Left lung (tissue), 10 donors: ENCODE measurements around the gene GRIP2. TPM values are rescaled to one million over a fixed set of nuclear protein-coding genes. Genes with fewer than 3 reads are reported as not detected.
A peak's percentile ranks its signal among the peaks of the same experiment; 100 is the strongest.
"Not testable (repeated sequence)": the region's sequence is repeated elsewhere in the genome, so short reads cannot be mapped to it uniquely, and the experiment has no call there.

Experiments used
- ATAC-seq: fragments of 200-7000 bp; cut with Tn5 transposase; one replicate; pipeline ENCODE4 v1.9.1; 2020; ENCODE audit warnings: moderate library complexity
- DNase-seq, 4 donors: peaks; one replicate each; pipeline ENCODE4 v3.0.0-alpha.2; 2013 to 2020
- H3K27ac ChIP-seq, 2 donors: fragments of 200-600 bp; sonication (generic) in 1 of 2; one replicate each; pipeline versions ENCODE4 v1.5.0 to v1.8.0; 2020 to 2021
- H3K27me3 ChIP-seq, 2 donors: fragments of 200-600 bp; sonication (generic) in 1 of 2; one replicate each; pipeline versions ENCODE4 v1.5.0 to v1.8.0; 2020 to 2021
- H3K36me3 ChIP-seq, 2 donors: fragments of 200-600 bp; sonication (generic) in 1 of 2; one replicate each; pipeline versions ENCODE4 v1.5.0 to v1.8.0; 2020 to 2021
- H3K4me1 ChIP-seq, 2 donors: fragments of 200-600 bp; one replicate each; pipeline ENCODE4 v1.8.0; 2021
- H3K4me3 ChIP-seq, 2 donors: fragments of 200-600 bp; sonication (generic) in 1 of 2; one replicate each; pipeline versions ENCODE4 v1.5.0 to v1.8.0; 2020 to 2021; ENCODE audit warnings: mild to moderate bottlenecking in 1 of 2
- H3K9me3 ChIP-seq, 2 donors: fragments of 200-600 bp; sonication (generic) in 1 of 2; one replicate each; pipeline versions ENCODE4 v1.5.0 to v1.8.0; 2020 to 2021
- intact Hi-C, 2 donors: fragments of 100-400 bp; cut with DNase I; formaldehyde crosslinking; loops; one replicate each; pipeline versions ENCODE4 v1.11.2 to v1.14.2; 2022
- polyA plus RNA-seq, 6 donors: library from polyadenylated mRNA; unstranded; fragments of 120-200 nt; gene quantifications; one replicate each; pipeline ENCODE4 v1.2.1, GENCODE V29; 2013; ENCODE audit not compliant: insufficient read length in 6 of 6
- total RNA-seq, 2 donors: library from RNA; stranded (reverse); fragmentation: NEBNext Ultra II Directional; extraction: Animal tissue kit (Norgen Biotek cat#: 25700); gene quantifications; one replicate each; pipeline ENCODE4 v1.2.1, GENCODE V29; 2021
- TF ChIP-seq, protein P1 (sequence below), 2 donors: fragments of 200-600 bp; sonication (generic) in 1 of 2; IDR thresholded peaks; one replicate each; pipeline versions ENCODE4 v1.5.0 to v1.8.0; 2021; ENCODE audit warnings: antibody characterized with exemption in 2 of 2
- donor health status: DM: no; HTN: yes; CAD: no.
- donor health status: DM: no; HTN: no; CAD: no.

GRIP2 gene
- total and polyA plus RNA-seq, 8 donors = 0.31 to 1.9 (median 1.1) TPM

DNA sequence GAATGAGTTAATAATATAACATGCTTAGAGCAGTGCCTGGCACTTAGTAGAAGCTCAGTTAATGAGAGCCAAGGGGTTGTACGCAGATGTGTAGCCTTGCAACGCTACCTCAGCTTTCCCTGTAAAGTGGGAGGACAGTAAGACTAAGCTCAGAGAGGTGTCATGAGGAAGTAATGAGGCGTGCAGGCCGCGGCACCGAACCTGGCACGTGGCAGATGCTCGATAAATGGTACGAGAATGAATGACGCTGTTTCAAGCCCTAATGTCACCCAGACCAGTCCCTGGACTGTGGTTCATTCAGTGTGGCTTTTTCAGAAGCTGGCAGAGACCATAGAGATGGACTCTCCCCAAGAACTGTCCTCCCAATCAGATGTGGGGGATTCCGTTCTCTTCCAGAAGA is 21.2 kb downstream of the GRIP2 start:
- Histone ChIP-seq H3K4me3 (no peak overlapping the region), H3K36me3 (no peaks in the 10 kb centered on the region), H3K27ac (no peak overlapping the region), H3K4me1 (no peaks in the 10 kb centered on the region), H3K9me3 (no peaks in the 10 kb centered on the region), H3K27me3 (peaks cover 0 to 4% of the 10 kb centered on the region in 2 donors)
- TF ChIP-seq, protein P1, sequence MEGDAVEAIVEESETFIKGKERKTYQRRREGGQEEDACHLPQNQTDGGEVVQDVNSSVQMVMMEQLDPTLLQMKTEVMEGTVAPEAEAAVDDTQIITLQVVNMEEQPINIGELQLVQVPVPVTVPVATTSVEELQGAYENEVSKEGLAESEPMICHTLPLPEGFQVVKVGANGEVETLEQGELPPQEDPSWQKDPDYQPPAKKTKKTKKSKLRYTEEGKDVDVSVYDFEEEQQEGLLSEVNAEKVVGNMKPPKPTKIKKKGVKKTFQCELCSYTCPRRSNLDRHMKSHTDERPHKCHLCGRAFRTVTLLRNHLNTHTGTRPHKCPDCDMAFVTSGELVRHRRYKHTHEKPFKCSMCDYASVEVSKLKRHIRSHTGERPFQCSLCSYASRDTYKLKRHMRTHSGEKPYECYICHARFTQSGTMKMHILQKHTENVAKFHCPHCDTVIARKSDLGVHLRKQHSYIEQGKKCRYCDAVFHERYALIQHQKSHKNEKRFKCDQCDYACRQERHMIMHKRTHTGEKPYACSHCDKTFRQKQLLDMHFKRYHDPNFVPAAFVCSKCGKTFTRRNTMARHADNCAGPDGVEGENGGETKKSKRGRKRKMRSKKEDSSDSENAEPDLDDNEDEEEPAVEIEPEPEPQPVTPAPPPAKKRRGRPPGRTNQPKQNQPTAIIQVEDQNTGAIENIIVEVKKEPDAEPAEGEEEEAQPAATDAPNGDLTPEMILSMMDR (IDR thresholded peaks at IDR 0.05) = no peak
- intact Hi-C loops = no loop called here
- DNase-seq (no peak), ATAC-seq (no peak)

DNA sequence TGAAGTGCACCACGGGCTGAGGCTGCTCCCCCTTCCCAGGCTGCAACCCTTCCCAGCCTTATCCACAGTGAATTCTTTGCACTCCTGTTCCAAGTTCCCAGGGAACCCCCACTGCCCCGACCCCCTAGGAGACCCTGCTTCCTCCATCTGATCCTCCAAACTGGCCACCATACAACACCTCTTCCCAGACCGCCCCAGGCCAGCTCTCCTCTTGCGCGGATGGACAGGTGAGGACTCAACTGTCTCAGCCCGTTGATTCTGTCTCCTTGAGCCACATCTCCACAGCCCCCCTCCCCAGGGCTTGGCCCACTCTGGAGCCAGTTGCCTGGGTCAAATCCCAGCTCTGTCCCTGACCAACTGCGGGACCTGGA is 21.7 kb downstream of the GRIP2 start:
- H3K36me3 ChIP-seq = no peaks in the 10 kb centered on the region
- H3K27ac ChIP-seq = no peak overlapping the region
- DNase-seq (peak in 1 of 4 donors; percentile 33), ATAC-seq (no peak)
- TF ChIP-seq, protein P1 (IDR thresholded peaks at IDR 0.05) = no peak
- no peaks in the 10 kb centered on the region for H3K4me1 ChIP-seq
- intact Hi-C loops = no loop called here
- no peaks in the 10 kb centered on the region for H3K9me3 ChIP-seq
- H3K4me3 ChIP-seq = no peak overlapping the region
- H3K27me3 ChIP-seq = peaks cover 0 to 4% of the 10 kb centered on the region in 2 donors

DNA sequence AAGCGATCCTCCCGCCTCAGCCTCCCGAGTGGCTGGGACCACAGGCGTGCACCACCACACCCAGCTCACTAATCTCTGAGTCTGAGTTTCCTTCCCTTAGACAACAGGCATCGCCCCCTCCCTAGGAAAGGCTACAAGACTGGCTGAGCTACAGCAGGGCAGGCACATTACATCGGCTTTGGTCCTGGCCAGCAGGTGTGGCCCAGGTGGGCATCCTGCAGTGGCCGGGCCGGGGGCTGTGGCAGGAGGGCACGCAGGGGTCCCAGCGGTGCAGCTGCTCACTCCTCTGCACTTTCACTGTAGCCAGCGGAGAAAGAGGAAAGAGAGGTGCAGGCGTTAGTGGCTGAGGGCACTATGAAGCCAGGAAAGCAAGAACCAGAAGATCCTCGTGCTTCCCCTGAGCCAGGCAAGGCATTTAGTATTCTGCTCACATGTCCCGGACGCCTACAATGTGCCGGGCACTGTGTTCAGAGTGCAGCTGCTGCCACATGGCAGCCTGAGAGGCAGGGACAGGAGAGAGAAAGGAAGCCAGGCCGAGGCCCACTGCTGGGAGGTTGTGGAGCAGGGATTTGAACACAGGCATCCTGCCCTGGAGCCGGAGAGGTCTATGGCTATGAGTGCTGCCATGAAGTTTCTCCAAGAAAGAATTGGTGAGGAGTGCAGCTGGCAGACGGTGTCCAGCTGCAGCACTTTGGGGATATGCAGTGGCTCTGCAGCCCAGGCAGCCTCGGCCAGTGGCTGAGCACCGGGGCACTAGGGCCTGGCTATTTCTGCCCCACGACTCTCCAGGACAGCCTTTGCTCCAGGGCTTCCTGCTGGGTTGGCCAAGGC is 22.3 kb downstream of the GRIP2 start:
- H3K27ac ChIP-seq = no peak overlapping the region
- no peak for ATAC-seq
- H3K9me3 ChIP-seq = no peaks in the 10 kb centered on the region
- peak in 1 of 4 donors; percentile 52 for DNase-seq
- peaks cover 0 to 4% of the 10 kb centered on the region in 2 donors for H3K27me3 ChIP-seq
- no peaks in the 10 kb centered on the region for H3K36me3 ChIP-seq
- no peaks in the 10 kb centered on the region for H3K4me1 ChIP-seq
- TF ChIP-seq, protein P1 (IDR thresholded peaks at IDR 0.05) = no peak
- intact Hi-C loops = no loop called here
- H3K4me3 ChIP-seq = no peak overlapping the region

DNA sequence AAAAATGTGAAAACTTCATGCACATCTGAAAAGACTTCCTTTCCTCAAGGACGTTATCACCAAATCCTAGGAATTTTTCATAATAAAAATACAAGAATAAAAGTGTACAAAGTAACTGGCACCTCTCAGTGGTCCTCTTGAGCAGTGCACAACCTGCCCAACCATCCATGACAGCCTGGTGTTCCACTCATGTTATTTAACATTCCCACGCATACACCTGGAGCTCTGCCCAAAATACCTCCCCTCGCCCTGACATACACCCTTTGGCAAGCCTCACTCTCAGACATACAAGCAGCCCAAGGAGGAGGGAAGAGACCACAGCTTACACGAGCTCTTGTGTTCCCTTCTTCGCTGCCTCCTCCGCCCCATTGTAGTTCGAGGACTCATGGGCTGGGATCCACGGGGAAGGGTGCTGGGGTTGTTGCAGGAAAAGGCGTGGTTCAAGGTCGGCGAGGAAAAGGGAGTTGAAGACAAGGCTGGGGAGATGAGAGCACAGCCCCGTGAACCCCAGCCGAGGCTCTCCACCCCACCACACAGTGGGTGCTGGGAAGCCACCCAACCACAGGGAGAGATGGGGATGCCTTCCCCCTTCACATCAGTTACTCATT is 23.3 kb downstream of the GRIP2 start:
- no peaks in the 10 kb centered on the region for H3K36me3 ChIP-seq
- ATAC-seq (no peak), DNase-seq (peak in 1 of 4 donors; percentile 37)
- no peaks in the 10 kb centered on the region for H3K4me1 ChIP-seq
- no peak overlapping the region for H3K4me3 ChIP-seq
- H3K27me3 ChIP-seq = peaks cover 0 to 4% of the 10 kb centered on the region in 2 donors
- intact Hi-C loops = no loop called here
- TF ChIP-seq, protein P1 (IDR thresholded peaks at IDR 0.05) = no peak
- H3K9me3 ChIP-seq = no peaks in the 10 kb centered on the region
- H3K27ac ChIP-seq = no peak overlapping the region

DNA sequence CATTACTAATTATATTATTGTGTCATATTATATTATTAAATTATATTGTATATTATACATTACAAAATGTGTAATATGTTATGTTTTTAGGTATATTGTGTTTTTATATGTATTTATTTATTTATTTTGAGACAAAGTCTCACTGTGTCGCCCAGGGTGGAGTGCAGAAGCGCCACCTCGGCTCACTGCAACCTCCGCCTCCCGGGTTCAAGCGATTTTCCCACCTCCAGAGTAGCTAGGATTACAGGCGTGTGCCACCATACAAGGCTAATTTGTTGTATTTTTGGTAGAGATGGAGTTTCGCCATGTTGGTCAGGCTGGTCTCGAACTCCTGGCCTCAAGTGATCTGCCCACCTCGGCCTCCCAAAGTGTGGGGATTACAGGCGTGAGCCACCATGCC is 24.6 kb downstream of the GRIP2 start:
- DNase-seq, H3K4me3 ChIP-seq, ATAC-seq, H3K27me3 ChIP-seq, H3K36me3 ChIP-seq, H3K27ac ChIP-seq, intact Hi-C loops, H3K4me1 ChIP-seq, H3K9me3 ChIP-seq: not testable (repeated sequence)
